Hepatocyte (in vitro differentiated cells): ENCODE results near the gene NCOA7. TPM values are rescaled to one million over a fixed set of nuclear protein-coding genes. Genes with fewer than 3 reads are reported as not detected.
"Not testable (repeated sequence)": the region's sequence is repeated elsewhere in the genome, so short reads cannot be mapped to it uniquely, and the experiment has no call there.

Experiments used
- DNase-seq: peaks from one replicate; pipeline ENCODE4 v3.0.0-alpha.2; 2016; ENCODE audit warnings: low spot score
- H2AFZ ChIP-seq: fragments of 200-600 bp; sonication (generic); 2 replicates; pipeline ENCODE4 v1.6.0; 2016; ENCODE audit warnings: antibody characterized with exemption, mild to moderate bottlenecking
- H3K27ac ChIP-seq: fragments of 200-600 bp; sonication (generic); 2 replicates; pipeline ENCODE4 v1.5.1; 2016; ENCODE audit warnings: mild to moderate bottlenecking
- H3K27me3 ChIP-seq: fragments of 200-600 bp; sonication (generic); 2 replicates; pipeline ENCODE4 v1.6.1; 2016
- H3K36me3 ChIP-seq: fragments of 200-600 bp; sonication (generic); replicated peaks from 2 replicates; pipeline ENCODE4 v1.5.1; 2016; ENCODE audit warnings: low read depth; ENCODE audit not compliant: insufficient read depth
- H3K4me1 ChIP-seq: fragments of 200-600 bp; sonication (generic); 2 replicates; pipeline ENCODE4 v1.5.1; 2016; ENCODE audit warnings: mild to moderate bottlenecking, moderate library complexity; ENCODE audit not compliant: insufficient read depth
- H3K4me2 ChIP-seq: fragments of 200-600 bp; sonication (generic); 2 replicates; pipeline ENCODE4 v1.6.0; 2016
- H3K4me3 ChIP-seq: fragments of 200-600 bp; sonication (generic); 2 replicates; pipeline ENCODE4 v1.5.1; 2016; ENCODE audit warnings: mild to moderate bottlenecking
- H3K79me2 ChIP-seq: fragments of 200-600 bp; sonication (generic); 2 replicates; pipeline ENCODE4 v1.6.0; 2017; ENCODE audit warnings: mild to moderate bottlenecking
- H3K9me2 ChIP-seq: fragments of 200-600 bp; sonication (generic); replicated peaks from 2 replicates; pipeline ENCODE4 v1.6.0; 2017; ENCODE audit warnings: mild to moderate bottlenecking; ENCODE audit not compliant: insufficient read depth
- H3K9me3 ChIP-seq: fragments of 200-600 bp; sonication (generic); 2 replicates; pipeline ENCODE4 v1.5.1; 2016; ENCODE audit warnings: low read depth, mild to moderate bottlenecking
- H4K20me1 ChIP-seq: fragments of 200-600 bp; sonication (generic); 2 replicates; pipeline ENCODE4 v1.6.0; 2016; ENCODE audit warnings: mild to moderate bottlenecking; ENCODE audit not compliant: insufficient read depth, poor library complexity, severe bottlenecking
- EZH2 ChIP-seq: fragments of 200-600 bp; sonication (generic); IDR thresholded peaks from 2 replicates; pipeline ENCODE4 v1.6.1; 2016; ENCODE audit warnings: antibody characterized with exemption, mild to moderate bottlenecking, borderline replicate concordance
- EZH2phosphoT487 ChIP-seq: fragments of 200-600 bp; sonication (generic); IDR thresholded peaks from one replicate; pipeline ENCODE4 v1.6.1; 2018; ENCODE audit warnings: antibody characterized with exemption, mild to moderate bottlenecking, low read depth, moderate library complexity; ENCODE audit not compliant: unreplicated experiment, severe bottlenecking
- whole genome bisulfite sequencing: methylation state at CpG from one replicate; pipeline ENCODE4 v1.1.6; 2016; ENCODE audit warnings: low lambda C conversion rate; ENCODE audit errors: missing lambda C conversion rate; 5-methylcytosine and 5-hydroxymethylcytosine counted together
- polyA plus RNA-seq: library from polyadenylated mRNA; unstranded; fragments of >200 nt; fragmentation: Nextera tagmentation; extraction: Ambion mirVana; gene quantifications from 2 replicates; pipeline ENCODE4 v1.2.1, GENCODE V29; 2016
- total RNA-seq: library from RNA; depleted of rRNA; stranded (reverse); fragments of >200 nt; gene quantifications from 2 replicates; pipeline ENCODE4 v1.2.3, GENCODE V29; 2014
- TF ChIP-seq, protein P1 (sequence below): fragments of 200-600 bp; sonication (generic); IDR thresholded peaks from 2 replicates; pipeline ENCODE4 v1.5.1; 2016; ENCODE audit warnings: antibody characterized with exemption, mild to moderate bottlenecking; ENCODE audit not compliant: poor library complexity

The NCOA7 gene
- total and polyA plus RNA-seq, 2 experiments from 2014 or later = 17.3 to 42.0 TPM

DNA sequence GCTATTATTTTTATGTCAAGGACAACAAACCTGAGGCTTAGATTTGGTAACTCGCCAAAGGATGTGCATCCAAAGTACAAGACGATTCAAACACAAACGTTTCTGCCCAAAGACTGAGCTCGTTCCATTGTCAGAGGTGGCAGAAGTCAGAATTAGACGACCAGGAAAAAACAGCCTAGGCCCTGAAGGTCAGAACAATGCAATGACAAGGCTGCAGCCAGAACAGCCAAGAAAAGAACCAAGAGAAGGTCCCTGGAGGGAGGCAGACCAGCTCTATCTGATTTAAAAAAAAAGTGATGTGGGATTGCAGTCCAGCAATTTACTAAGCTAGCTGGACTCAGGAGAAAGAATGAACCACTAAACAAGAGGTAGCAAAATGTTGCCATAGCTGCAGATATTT, 54.2 kb downstream of the NCOA7 start:
- H3K27ac ChIP-seq = no peak overlapping the region
- H2AFZ ChIP-seq = no peak overlapping the region
- WGBS = 65% methylated on average over 5 of the region's 5 CpGs
- H3K4me2 ChIP-seq = no peak overlapping the region
- H3K9me3 ChIP-seq = no peaks in the 10 kb centered on the region
- no peaks in the 10 kb centered on the region for H3K27me3 ChIP-seq
- DNase-seq = no peak
- H3K36me3 ChIP-seq = no peaks in the 10 kb centered on the region
- no peaks in the 10 kb centered on the region for H3K9me2 ChIP-seq
- no peaks in the 10 kb centered on the region for H3K4me1 ChIP-seq
- H3K4me3 ChIP-seq = no peak overlapping the region
- TF ChIP-seq EZH2 (no peak), EZH2phosphoT487 (no peak)
- TF ChIP-seq, protein P1, sequence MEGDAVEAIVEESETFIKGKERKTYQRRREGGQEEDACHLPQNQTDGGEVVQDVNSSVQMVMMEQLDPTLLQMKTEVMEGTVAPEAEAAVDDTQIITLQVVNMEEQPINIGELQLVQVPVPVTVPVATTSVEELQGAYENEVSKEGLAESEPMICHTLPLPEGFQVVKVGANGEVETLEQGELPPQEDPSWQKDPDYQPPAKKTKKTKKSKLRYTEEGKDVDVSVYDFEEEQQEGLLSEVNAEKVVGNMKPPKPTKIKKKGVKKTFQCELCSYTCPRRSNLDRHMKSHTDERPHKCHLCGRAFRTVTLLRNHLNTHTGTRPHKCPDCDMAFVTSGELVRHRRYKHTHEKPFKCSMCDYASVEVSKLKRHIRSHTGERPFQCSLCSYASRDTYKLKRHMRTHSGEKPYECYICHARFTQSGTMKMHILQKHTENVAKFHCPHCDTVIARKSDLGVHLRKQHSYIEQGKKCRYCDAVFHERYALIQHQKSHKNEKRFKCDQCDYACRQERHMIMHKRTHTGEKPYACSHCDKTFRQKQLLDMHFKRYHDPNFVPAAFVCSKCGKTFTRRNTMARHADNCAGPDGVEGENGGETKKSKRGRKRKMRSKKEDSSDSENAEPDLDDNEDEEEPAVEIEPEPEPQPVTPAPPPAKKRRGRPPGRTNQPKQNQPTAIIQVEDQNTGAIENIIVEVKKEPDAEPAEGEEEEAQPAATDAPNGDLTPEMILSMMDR = no peak
- H4K20me1 ChIP-seq = no peaks in the 10 kb centered on the region
- H3K79me2 ChIP-seq = peaks cover 18% of the 10 kb centered on the region

DNA sequence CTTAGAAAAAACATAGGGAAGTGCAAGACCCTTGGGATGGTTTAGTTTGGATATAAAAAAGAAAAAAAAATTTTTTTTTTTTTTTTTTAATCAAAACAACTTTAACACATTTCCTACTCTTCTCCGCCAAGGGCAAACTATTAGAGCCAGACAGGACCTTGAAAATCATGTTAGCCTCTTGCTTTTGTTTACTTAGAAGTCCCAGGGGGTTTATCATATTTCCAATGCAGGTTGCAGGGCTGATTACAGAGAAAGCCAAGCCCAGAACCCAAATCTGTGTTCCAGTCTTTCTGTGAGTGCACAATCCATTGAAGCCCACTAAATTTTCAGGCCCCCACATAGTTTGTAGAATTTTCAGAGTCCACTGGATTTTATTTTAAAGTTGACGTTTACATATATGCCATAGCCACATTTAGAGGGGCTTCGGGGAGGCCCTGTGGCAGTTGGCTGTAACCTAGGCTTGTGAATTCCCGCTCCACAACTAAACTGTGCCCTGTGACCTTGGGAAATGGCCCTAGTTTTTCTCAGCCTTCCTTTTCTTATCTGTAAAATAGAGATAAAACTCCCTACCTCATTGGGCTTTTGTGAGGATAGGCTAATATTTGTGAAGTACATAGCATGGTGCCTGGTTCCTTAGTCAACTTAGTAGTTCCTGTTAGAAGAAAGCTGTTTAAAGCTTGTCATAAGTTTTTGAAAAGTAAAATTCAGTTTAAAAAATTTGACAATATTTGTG, 55.7 kb downstream of the NCOA7 start:
- no peak for DNase-seq
- 76% methylated on average over 4 of the region's 4 CpGs for WGBS
- no peaks in the 10 kb centered on the region for H3K9me2 ChIP-seq
- TF ChIP-seq EZH2 = no peak
- TF ChIP-seq, protein P1 = no peak
- no peak for TF ChIP-seq EZH2phosphoT487
- no peak overlapping the region for H3K27ac ChIP-seq
- no peaks in the 10 kb centered on the region for H4K20me1 ChIP-seq
- H3K4me2 ChIP-seq = no peak overlapping the region
- H3K4me1 ChIP-seq = no peaks in the 10 kb centered on the region
- no peak overlapping the region for H3K4me3 ChIP-seq
- H3K79me2 ChIP-seq = peaks cover 15% of the 10 kb centered on the region
- no peaks in the 10 kb centered on the region for H3K27me3 ChIP-seq
- H2AFZ ChIP-seq = no peak overlapping the region
- no peaks in the 10 kb centered on the region for H3K9me3 ChIP-seq
- no peaks in the 10 kb centered on the region for H3K36me3 ChIP-seq

DNA sequence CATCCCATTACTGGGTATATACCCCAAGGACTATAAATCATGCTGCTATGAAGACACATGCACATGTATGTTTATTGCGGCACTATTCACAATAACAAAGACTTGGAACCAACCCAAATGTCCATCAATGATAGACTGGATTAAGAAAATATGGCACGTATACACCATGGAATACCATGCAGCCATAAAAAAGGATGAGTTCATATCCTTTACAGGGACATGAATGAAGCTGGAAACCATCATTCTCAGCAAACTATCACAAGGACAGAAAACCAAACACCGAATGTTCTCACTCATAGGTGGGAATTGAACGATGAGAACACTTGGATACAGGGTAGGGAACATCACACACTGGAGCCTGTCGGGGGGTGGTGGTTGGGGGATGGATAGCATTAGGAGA, 57.5 kb downstream of the NCOA7 start:
- not testable (repeated sequence) for H3K9me3 ChIP-seq
- WGBS = 100% methylated on average over 5 of the region's 5 CpGs

DNA sequence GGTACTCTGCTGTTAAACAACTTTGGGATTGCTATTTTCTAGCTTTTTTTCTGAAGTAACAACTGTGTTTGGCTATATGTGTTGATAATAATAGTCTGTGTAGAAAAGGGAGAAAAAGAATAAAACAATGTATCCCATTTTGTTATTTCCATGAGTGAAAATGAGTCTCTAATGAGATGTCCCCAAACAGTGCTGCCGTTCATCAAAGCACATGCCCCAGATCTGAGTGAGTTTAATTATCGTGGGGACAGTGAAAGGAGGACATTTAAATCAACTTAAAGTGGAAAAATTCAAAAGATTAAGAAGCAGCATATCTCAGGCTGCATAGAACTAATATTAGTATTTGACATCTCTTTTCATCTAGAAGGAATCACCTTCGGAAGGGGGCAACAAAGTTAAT, 59.6 kb downstream of the NCOA7 start:
- Histone ChIP-seq H3K4me2 (no peak overlapping the region), H3K4me1 (no peaks in the 10 kb centered on the region), H3K9me2 (no peaks in the 10 kb centered on the region), H4K20me1 (no peaks in the 10 kb centered on the region), H3K27ac (no peak overlapping the region), H2AFZ (no peak overlapping the region), H3K9me3 (no peaks in the 10 kb centered on the region), H3K27me3 (no peaks in the 10 kb centered on the region), H3K79me2 (peaks cover 27% of the 10 kb centered on the region), H3K4me3 (no peak overlapping the region), H3K36me3 (no peaks in the 10 kb centered on the region)
- no peak for DNase-seq
- 72% methylated on average over 3 of the region's 3 CpGs for WGBS
- TF ChIP-seq EZH2phosphoT487 (no peak), EZH2 (no peak)
- TF ChIP-seq, protein P1 = no peak

More for the DNA sequence above, 57.5 kb downstream of the NCOA7 start:
- not testable (repeated sequence) for H3K4me3 ChIP-seq, H4K20me1 ChIP-seq, H3K9me2 ChIP-seq, H3K4me2 ChIP-seq, DNase-seq, H2AFZ ChIP-seq, H3K4me1 ChIP-seq, H3K27me3 ChIP-seq, H3K27ac ChIP-seq, H3K36me3 ChIP-seq
- H3K79me2 ChIP-seq = peaks cover 25% of the 10 kb centered on the region
